WTC11 (cell line): ENCODE measurements around the gene MYL7. TPM values are rescaled to one million over a fixed set of nuclear protein-coding genes. Genes with fewer than 3 reads are reported as not detected.

Experiments
- ATAC-seq: fragments of 200-7000 bp; cut with Tn5 transposase; 2 replicates; pipeline ENCODE4 v1.10.0; 2021; ENCODE audit warnings: mild to moderate bottlenecking, moderate library complexity
- CTCF ChIA-PET: fragments of 300-600 bp; sonication (Branson Sonifier 250); formaldehyde crosslinking; loops from one replicate; lab custom pipeline; 2021; ENCODE audit warnings: antibody characterized with exemption; lab: Charles Lee
- POLR2A ChIA-PET: fragments of 350-600 bp; sonication (Branson Sonifier 250); formaldehyde crosslinking; loops from one replicate; lab custom pipeline; 2021; ENCODE audit warnings: antibody characterized with exemption; lab: Charles Lee
- DNase-seq: peaks from one replicate; pipeline ENCODE4 v3.0.0; 2021; ENCODE audit warnings: low spot score
- H3K27ac Mint-ChIP-seq: 2 replicates; pipeline ENCODE4 v1.8.0; 2021; ENCODE audit warnings: mixed read lengths
- H3K27me3 Mint-ChIP-seq: 2 replicates; pipeline ENCODE4 v1.8.0; 2021; ENCODE audit warnings: low read depth, mild to moderate bottlenecking, moderate library complexity, mixed read lengths
- H3K36me3 Mint-ChIP-seq: 2 replicates; pipeline ENCODE4 v1.8.0; 2021; ENCODE audit warnings: mixed read lengths
- H3K4me1 Mint-ChIP-seq: 2 replicates; pipeline ENCODE4 v1.8.0; 2022; ENCODE audit warnings: mixed read lengths
- H3K4me3 Mint-ChIP-seq: 2 replicates; pipeline ENCODE4 v1.8.0; 2021; ENCODE audit warnings: mild to moderate bottlenecking, moderate library complexity, mixed read lengths
- H3K9me3 Mint-ChIP-seq: 2 replicates; pipeline ENCODE4 v1.8.0; 2021; ENCODE audit warnings: mixed read lengths
- IRF2 ChIP-seq: sonication (generic); formaldehyde crosslinking; IDR thresholded peaks from 2 replicates; pipeline ENCODE4 v1.8.0; 2022; ENCODE audit warnings: low read depth, missing genetic modification reagents, borderline replicate concordance
- JAZF1 ChIP-seq: fragments of 250-450 bp; sonication (Bioruptor Pico); IDR thresholded peaks from 2 replicates; pipeline ENCODE4 v1.9.0; 2021; ENCODE audit warnings: moderate library complexity, mild to moderate bottlenecking, inconsistent platforms
- MXD4 ChIP-seq: fragments of 250-450 bp; sonication (Bioruptor Pico); IDR thresholded peaks from 2 replicates; pipeline ENCODE4 v1.8.0; 2021; ENCODE audit warnings: mild to moderate bottlenecking, moderate library complexity, borderline replicate concordance
- NFATC4 ChIP-seq: fragments of 250-450 bp; sonication (Bioruptor Pico); IDR thresholded peaks from 2 replicates; pipeline ENCODE4 v1.9.0; 2021; ENCODE audit warnings: mild to moderate bottlenecking
- NR1H2 ChIP-seq: sonication (generic); formaldehyde crosslinking; IDR thresholded peaks from 2 replicates; pipeline ENCODE4 v1.9.0; 2021; ENCODE audit warnings: mild to moderate bottlenecking, moderate library complexity, missing genetic modification reagents
- NR2C2 ChIP-seq: sonication (generic); formaldehyde crosslinking; IDR thresholded peaks from 2 replicates; pipeline ENCODE4 v1.8.0; 2022; ENCODE audit warnings: mild to moderate bottlenecking, missing genetic modification reagents
- PRRX2 ChIP-seq: fragments of 250-450 bp; sonication (Bioruptor Pico); IDR thresholded peaks from 2 replicates; pipeline ENCODE4 v1.8.0; 2021; ENCODE audit warnings: mild to moderate bottlenecking
- total RNA-seq: library from RNA; stranded (reverse); gene quantifications from 3 replicates; pipeline ENCODE4 v1.2.3, GENCODE V29; 2021
- TF ChIP-seq, protein P1 (sequence below): sonication (generic); formaldehyde crosslinking; IDR thresholded peaks from 2 replicates; pipeline ENCODE4 v1.8.1; 2023; ENCODE audit warnings: mild to moderate bottlenecking, moderate library complexity, missing genetic modification reagents
- TF ChIP-seq, protein P2 (sequence below): sonication (generic); formaldehyde crosslinking; IDR thresholded peaks from 2 replicates; pipeline ENCODE4 v1.8.0; 2022; ENCODE audit warnings: mild to moderate bottlenecking, missing genetic modification reagents
- TF ChIP-seq, protein P3 (sequence below): sonication (generic); formaldehyde crosslinking; IDR thresholded peaks from 2 replicates; pipeline ENCODE4 v1.8.0; 2022; ENCODE audit warnings: mild to moderate bottlenecking, missing genetic modification reagents
- TF ChIP-seq, protein P4 (sequence below): fragments of 250-450 bp; sonication (Bioruptor Pico); conservative IDR thresholded peaks from 2 replicates; pipeline ENCODE4 v1.9.0; 2021; ENCODE audit warnings: mild to moderate bottlenecking
- TF ChIP-seq, protein P5 (sequence below): fragments of 250-450 bp; sonication (Bioruptor Pico); IDR thresholded peaks from 2 replicates; pipeline ENCODE4 v1.9.0; 2021; ENCODE audit warnings: mild to moderate bottlenecking, borderline replicate concordance
- TF ChIP-seq, protein P6 (sequence below): sonication (generic); formaldehyde crosslinking; IDR thresholded peaks from 2 replicates; pipeline ENCODE4 v1.8.0; 2022; ENCODE audit warnings: mild to moderate bottlenecking, missing genetic modification reagents

MYL7 gene
- total RNA-seq, 1 experiment from 2014 or later, result 0.90 TPM

DNA sequence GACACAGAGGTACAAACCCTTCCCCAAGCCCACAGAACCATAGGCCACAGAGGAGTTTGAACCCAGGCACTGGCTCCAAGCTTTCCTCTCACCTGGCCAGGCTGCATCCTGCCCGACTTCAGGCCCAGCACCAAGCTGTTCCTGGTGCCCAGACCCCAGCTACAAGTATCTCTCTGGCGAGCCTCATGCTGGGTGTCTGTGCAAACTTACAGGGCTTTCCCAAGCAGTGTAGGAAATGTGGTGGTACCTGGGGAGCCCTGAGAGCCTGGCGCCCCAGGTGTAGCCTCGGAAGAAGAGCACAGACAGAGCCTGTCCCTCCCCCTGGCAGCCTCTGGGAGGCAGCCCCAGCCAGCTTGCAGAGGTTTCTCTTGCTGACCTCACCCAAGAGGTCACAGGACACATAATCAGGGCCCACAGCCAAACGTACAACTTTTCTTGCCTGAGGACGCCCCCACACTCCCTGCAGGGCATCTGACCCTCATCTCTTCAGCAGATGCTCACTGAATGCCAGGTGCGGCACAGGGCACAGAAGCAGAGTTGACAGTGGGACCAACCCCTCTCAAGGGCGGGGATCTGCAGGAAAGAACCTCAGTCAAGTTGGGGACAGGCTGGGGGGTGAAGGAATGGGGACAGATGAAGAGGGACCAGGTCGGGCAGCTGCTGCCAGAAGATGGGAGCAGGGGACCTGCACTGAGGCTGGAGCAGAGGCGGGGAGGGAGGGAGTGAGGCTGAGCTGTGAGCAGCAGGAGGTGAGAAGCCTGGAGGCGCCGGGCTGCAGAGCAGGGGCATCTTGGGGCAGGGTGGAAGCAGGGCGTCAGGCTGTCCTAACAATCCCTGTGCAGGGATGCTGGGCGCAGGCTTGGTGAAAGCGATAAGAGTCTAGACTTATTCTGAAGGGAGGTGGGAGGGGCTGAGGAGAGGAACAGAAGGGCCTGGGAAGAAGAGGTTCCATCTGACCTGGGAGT is 16.3 kb upstream of the MYL7 start (continued):
- TF ChIP-seq NFATC4 (CRISPR knock-in tag) (no peak), PRRX2 (CRISPR knock-in tag) (no peak)
- TF ChIP-seq, protein P1, sequence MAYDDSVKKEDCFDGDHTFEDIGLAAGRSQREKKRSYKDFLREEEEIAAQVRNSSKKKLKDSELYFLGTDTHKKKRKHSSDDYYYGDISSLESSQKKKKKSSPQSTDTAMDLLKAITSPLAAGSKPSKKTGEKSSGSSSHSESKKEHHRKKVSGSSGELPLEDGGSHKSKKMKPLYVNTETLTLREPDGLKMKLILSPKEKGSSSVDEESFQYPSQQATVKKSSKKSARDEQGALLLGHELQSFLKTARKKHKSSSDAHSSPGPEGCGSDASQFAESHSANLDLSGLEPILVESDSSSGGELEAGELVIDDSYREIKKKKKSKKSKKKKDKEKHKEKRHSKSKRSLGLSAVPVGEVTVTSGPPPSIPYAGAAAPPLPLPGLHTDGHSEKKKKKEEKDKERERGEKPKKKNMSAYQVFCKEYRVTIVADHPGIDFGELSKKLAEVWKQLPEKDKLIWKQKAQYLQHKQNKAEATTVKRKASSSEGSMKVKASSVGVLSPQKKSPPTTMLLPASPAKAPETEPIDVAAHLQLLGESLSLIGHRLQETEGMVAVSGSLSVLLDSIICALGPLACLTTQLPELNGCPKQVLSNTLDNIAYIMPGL (CRISPR knock-in tag), result no peak
- TF ChIP-seq, protein P2, sequence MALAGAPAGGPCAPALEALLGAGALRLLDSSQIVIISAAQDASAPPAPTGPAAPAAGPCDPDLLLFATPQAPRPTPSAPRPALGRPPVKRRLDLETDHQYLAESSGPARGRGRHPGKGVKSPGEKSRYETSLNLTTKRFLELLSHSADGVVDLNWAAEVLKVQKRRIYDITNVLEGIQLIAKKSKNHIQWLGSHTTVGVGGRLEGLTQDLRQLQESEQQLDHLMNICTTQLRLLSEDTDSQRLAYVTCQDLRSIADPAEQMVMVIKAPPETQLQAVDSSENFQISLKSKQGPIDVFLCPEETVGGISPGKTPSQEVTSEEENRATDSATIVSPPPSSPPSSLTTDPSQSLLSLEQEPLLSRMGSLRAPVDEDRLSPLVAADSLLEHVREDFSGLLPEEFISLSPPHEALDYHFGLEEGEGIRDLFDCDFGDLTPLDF (CRISPR knock-in tag), result no peak
- TF ChIP-seq, protein P3, sequence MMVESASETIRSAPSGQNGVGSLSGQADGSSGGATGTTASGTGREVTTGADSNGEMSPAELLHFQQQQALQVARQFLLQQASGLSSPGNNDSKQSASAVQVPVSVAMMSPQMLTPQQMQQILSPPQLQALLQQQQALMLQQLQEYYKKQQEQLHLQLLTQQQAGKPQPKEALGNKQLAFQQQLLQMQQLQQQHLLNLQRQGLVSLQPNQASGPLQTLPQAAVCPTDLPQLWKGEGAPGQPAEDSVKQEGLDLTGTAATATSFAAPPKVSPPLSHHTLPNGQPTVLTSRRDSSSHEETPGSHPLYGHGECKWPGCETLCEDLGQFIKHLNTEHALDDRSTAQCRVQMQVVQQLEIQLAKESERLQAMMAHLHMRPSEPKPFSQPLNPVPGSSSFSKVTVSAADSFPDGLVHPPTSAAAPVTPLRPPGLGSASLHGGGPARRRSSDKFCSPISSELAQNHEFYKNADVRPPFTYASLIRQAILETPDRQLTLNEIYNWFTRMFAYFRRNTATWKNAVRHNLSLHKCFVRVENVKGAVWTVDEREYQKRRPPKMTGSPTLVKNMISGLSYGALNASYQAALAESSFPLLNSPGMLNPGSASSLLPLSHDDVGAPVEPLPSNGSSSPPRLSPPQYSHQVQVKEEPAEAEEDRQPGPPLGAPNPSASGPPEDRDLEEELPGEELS (CRISPR knock-in tag), result no peak
- TF ChIP-seq, protein P4, sequence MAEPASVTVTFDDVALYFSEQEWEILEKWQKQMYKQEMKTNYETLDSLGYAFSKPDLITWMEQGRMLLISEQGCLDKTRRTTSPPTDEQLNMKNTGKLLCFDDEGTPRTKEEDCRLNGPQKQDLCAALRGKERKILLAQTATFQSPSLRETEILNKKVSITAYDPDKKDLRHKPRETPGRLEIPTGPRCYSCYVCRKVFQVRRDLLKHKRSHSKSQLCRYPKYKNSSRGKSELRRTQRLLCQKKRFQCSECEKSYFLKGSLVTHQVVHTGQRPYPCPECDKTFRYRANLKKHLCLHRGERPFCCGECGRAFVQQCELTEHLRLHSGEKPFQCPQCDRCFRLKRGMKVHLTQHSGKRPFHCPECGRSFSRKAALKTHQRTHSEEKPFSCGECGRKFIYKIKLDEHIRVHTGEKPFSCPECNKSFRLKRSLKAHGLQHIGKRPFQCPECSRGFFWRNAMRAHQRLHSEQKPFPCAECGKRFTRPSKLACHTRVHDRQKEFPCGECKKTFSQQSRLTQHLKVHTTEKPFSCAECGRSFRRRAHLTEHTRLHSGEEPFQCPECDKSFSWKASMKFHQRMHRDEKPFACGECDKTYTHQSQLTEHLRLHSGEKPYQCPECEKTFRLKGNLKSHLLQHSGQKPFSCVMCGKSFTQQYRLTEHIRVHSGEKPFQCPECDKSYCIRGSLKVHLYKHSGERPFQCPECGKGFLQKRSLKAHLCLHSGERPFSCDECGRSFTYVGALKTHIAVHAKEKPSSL (CRISPR knock-in tag), result no peak
- TF ChIP-seq, protein P5, sequence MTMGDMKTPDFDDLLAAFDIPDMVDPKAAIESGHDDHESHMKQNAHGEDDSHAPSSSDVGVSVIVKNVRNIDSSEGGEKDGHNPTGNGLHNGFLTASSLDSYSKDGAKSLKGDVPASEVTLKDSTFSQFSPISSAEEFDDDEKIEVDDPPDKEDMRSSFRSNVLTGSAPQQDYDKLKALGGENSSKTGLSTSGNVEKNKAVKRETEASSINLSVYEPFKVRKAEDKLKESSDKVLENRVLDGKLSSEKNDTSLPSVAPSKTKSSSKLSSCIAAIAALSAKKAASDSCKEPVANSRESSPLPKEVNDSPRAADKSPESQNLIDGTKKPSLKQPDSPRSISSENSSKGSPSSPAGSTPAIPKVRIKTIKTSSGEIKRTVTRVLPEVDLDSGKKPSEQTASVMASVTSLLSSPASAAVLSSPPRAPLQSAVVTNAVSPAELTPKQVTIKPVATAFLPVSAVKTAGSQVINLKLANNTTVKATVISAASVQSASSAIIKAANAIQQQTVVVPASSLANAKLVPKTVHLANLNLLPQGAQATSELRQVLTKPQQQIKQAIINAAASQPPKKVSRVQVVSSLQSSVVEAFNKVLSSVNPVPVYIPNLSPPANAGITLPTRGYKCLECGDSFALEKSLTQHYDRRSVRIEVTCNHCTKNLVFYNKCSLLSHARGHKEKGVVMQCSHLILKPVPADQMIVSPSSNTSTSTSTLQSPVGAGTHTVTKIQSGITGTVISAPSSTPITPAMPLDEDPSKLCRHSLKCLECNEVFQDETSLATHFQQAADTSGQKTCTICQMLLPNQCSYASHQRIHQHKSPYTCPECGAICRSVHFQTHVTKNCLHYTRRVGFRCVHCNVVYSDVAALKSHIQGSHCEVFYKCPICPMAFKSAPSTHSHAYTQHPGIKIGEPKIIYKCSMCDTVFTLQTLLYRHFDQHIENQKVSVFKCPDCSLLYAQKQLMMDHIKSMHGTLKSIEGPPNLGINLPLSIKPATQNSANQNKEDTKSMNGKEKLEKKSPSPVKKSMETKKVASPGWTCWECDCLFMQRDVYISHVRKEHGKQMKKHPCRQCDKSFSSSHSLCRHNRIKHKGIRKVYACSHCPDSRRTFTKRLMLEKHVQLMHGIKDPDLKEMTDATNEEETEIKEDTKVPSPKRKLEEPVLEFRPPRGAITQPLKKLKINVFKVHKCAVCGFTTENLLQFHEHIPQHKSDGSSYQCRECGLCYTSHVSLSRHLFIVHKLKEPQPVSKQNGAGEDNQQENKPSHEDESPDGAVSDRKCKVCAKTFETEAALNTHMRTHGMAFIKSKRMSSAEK (CRISPR knock-in tag), result no peak

DNA sequence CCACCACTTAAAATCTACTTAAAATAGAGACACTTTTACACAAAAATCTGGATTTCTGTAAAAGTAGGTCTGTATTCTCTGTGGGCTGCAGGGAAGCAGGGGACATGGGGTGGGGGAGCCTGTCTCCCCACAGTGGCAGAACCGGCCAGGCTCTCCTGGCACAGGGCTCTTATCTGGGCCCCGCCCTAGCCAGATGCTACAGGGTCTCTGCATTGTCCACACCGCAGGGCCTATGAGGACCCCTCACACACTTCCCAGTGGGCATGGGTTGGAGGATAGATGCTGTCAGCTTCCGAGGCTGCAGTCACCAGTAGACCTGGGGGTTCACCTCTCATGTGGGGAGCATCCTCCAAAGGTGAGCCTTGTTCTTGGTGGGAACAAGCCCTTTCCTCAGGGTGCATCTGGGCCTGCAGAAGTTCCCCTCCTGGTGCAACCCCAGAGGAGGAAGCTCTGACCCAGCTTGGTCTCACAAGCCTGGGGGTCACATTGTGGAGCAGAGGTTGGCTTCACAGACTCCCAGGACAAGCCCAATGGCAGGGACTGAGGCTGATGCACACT is 15.4 kb upstream of the MYL7 start:
- CTCF ChIA-PET, result interaction anchor here (1.0 to 1.8 kb wide), 5 partner anchors 9 to 84 kb away, joined by 3 to 6 read pairs (median 3); partner anchors contain the start of gene AEBP1
- no peak overlapping the region for H3K4me3 Mint-ChIP-seq
- TF ChIP-seq MXD4 (CRISPR knock-in tag), result no peak
- no peak for TF ChIP-seq NR2C2 (CRISPR knock-in tag)
- TF ChIP-seq, protein P6, sequence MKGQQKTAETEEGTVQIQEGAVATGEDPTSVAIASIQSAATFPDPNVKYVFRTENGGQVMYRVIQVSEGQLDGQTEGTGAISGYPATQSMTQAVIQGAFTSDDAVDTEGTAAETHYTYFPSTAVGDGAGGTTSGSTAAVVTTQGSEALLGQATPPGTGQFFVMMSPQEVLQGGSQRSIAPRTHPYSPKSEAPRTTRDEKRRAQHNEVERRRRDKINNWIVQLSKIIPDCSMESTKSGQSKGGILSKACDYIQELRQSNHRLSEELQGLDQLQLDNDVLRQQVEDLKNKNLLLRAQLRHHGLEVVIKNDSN (CRISPR knock-in tag), result no peak
- no peak for TF ChIP-seq NR1H2
- TF ChIP-seq JAZF1, result no peak
- TF ChIP-seq IRF2 (CRISPR knock-in tag), result no peak
- TF ChIP-seq, all 79 proteins: peak for 0
- DNase-seq (no peak), ATAC-seq (no peak)
- Mint-ChIP-seq H3K9me3 (no peaks in the 10 kb centered on the region), H3K27ac (no peak overlapping the region), H3K27me3 (no peaks in the 10 kb centered on the region), H3K4me1 (no peaks in the 10 kb centered on the region), H3K36me3 (no peaks in the 10 kb centered on the region)
- POLR2A ChIA-PET, result no interaction called here
